T follicular helper cell (primary cell): ENCODE measurements around the gene MAP2K7.
"Not testable (repeated sequence)": the region's sequence is repeated elsewhere in the genome, so short reads cannot be mapped to it uniquely, and the experiment has no call there.

Source experiments
- DNase-seq: peaks from one replicate; pipeline ENCODE4 v3.0.0-alpha.2; 2020; ENCODE audit warnings: low read depth

MAP2K7 gene

GRCh38 chr19:7883105-7883504, 20.6 kb upstream of the MAP2K7 start:
- DNase-seq: no peak

GRCh38 chr19:7883796-7884570, 19.7 kb upstream of the MAP2K7 start:
- no peak for DNase-seq

- DNase-seq: no peak
These were observed 17.9 kb upstream of the MAP2K7 start for GRCh38 chr19:7885818-7886217.

GRCh38 chr19:7887408-7888144, 16.1 kb upstream of the MAP2K7 start:
- no peak for DNase-seq

- DNase-seq: no peak
These were observed 15.4 kb upstream of the MAP2K7 start, which contains the start of gene LRRC8E for GRCh38 chr19:7888145-7888825. TSS of gene LRRC8E (plus strand) at chr19:7888510. CDS start at chr19:7895604, 7,094 bp downstream.

GRCh38 chr19:7888826-7889217, 14.9 kb upstream of the MAP2K7 start:
- DNase-seq: no peak

- DNase-seq: not testable (repeated sequence)
These were observed 10.1 kb upstream of the MAP2K7 start for GRCh38 chr19:7893362-7894101.

GRCh38 chr19:7894612-7895309, 8.9 kb upstream of the MAP2K7 start:
- DNase-seq: no peak

GRCh38 chr19:7895565-7895964, 8.1 kb upstream of the MAP2K7 start:
- no peak for DNase-seq

- DNase-seq: no peak
These were observed 6.4 kb upstream of the MAP2K7 start for GRCh38 chr19:7897292-7897691.

- DNase-seq: no peak
These were observed 4.7 kb upstream of the MAP2K7 start for GRCh38 chr19:7898967-7899366.

- no peak for DNase-seq
These were observed 3.8 kb upstream of the MAP2K7 start for GRCh38 chr19:7899751-7900378.

- DNase-seq: no peak
These were observed 3.2 kb upstream of the MAP2K7 start for GRCh38 chr19:7900401-7900870.

GRCh38 chr19:7900931-7901330, 2.7 kb upstream of the MAP2K7 start:
- DNase-seq: no peak

GRCh38 chr19:7901337-7901736, 2.3 kb upstream of the MAP2K7 start:
- DNase-seq: no peak

GRCh38 chr19:7902796-7903243, 857 bp upstream of the MAP2K7 start:
- no peak for DNase-seq

GRCh38 chr19:7904074-7905020, 670 bp downstream of the MAP2K7 start:
- DNase-seq: peak; percentile 47

- no peak for DNase-seq
These were observed 1.6 kb downstream of the MAP2K7 start for GRCh38 chr19:7905268-7905667.

- no peak for DNase-seq
These were observed 2.2 kb downstream of the MAP2K7 start for GRCh38 chr19:7905859-7906258.

GRCh38 chr19:7907122-7907521, 3.4 kb downstream of the MAP2K7 start:
- no peak for DNase-seq
